Naive thymus-derived CD4-positive, alpha-beta T cell (primary cell): ENCODE results near the gene XYLT1. TPM values are rescaled to one million over a fixed set of nuclear protein-coding genes. Genes with fewer than 3 reads are reported as not detected.

Experiments
- ATAC-seq: fragments of 150-1000 bp; cut with Tn5 transposase; 2 replicates; pipeline ENCODE4 v1.10.0; 2021; ENCODE audit warnings: mild to moderate bottlenecking, moderate library complexity
- CTCF ChIA-PET: fragments of 350-600 bp; sonication (Branson Sonifier 250); formaldehyde crosslinking; loops from one replicate; lab custom pipeline; 2021; ENCODE audit warnings: antibody characterized with exemption; lab: Charles Lee
- POLR2A ChIA-PET: fragments of 350-600 bp; sonication (Branson Sonifier 250); formaldehyde crosslinking; loops from one replicate; lab custom pipeline; 2021; ENCODE audit warnings: antibody characterized with exemption, inconsistent platforms; lab: Charles Lee
- DNase-seq, 9 donors: peaks; one replicate each; pipeline versions ENCODE4 v3.0.0 to v3.0.0-alpha.2; 2020 to 2022; ENCODE audit warnings: mixed read lengths in 1 of 9
- H3K27ac ChIP-seq: one replicate; pipeline ENCODE4 v1.7.0; 2013; ENCODE audit warnings: mild to moderate bottlenecking, low read depth, low read length, moderate library complexity
- H3K27me3 ChIP-seq, 2 donors: one replicate each; pipeline ENCODE4 v1.7.0; 2013; ENCODE audit warnings: low read length in 2 of 2, mild to moderate bottlenecking in 2 of 2, moderate library complexity in 2 of 2; ENCODE audit not compliant: control insufficient read depth in 2 of 2, insufficient read depth in 2 of 2
- H3K36me3 ChIP-seq, 3 experiments: 1 replicate in 2 of 3; 2 replicates in 1 of 3; pipeline ENCODE4 v1.7.0; 2013; ENCODE audit warnings: low read length in 3 of 3, mild to moderate bottlenecking in 3 of 3, moderate library complexity in 1 of 3; ENCODE audit not compliant: insufficient read depth in 3 of 3, control insufficient read depth in 2 of 3
- H3K4me1 ChIP-seq, 2 donors: one replicate each; pipeline ENCODE4 v1.7.0; 2013; ENCODE audit warnings: low read length in 2 of 2, mild to moderate bottlenecking in 2 of 2, moderate library complexity in 1 of 2; ENCODE audit not compliant: control insufficient read depth in 2 of 2, insufficient read depth in 2 of 2
- H3K4me3 ChIP-seq: 2 replicates; pipeline ENCODE4 v1.7.0; 2013; ENCODE audit warnings: mild to moderate bottlenecking, low read length
- H3K9me3 ChIP-seq, 3 experiments: 1 replicate in 2 of 3; 2 replicates in 1 of 3; pipeline ENCODE4 v1.7.0; 2013; ENCODE audit warnings: low read length in 3 of 3; ENCODE audit not compliant: control insufficient read depth in 2 of 3
- H3K27ac Mint-ChIP-seq, 9 donors: one replicate each; pipeline ENCODE4 v1.8.0; 2020 to 2022; ENCODE audit warnings: mixed read lengths in 9 of 9, mild to moderate bottlenecking in 8 of 9, moderate library complexity in 5 of 9, inconsistent platforms in 2 of 9
- H3K27me3 Mint-ChIP-seq, 5 donors: one replicate each; pipeline ENCODE4 v1.8.0; 2021 to 2022; ENCODE audit warnings: mixed read lengths in 5 of 5, mild to moderate bottlenecking in 1 of 5
- H3K36me3 Mint-ChIP-seq, 5 donors: one replicate each; pipeline ENCODE4 v1.8.0; 2020 to 2022; ENCODE audit warnings: mixed read lengths in 5 of 5, mild to moderate bottlenecking in 3 of 5, inconsistent platforms in 1 of 5
- H3K4me1 Mint-ChIP-seq, 7 donors: one replicate each; pipeline ENCODE4 v1.8.0; 2020 to 2022; ENCODE audit warnings: mixed read lengths in 7 of 7, mild to moderate bottlenecking in 3 of 7, inconsistent platforms in 1 of 7
- H3K4me3 Mint-ChIP-seq, 10 donors: one replicate each; pipeline ENCODE4 v1.8.0; 2020 to 2022; ENCODE audit warnings: mild to moderate bottlenecking in 10 of 10, mixed read lengths in 10 of 10, moderate library complexity in 6 of 10, inconsistent platforms in 2 of 10
- H3K9me3 Mint-ChIP-seq, 11 donors: one replicate each; pipeline ENCODE4 v1.8.0; 2020 to 2022; ENCODE audit warnings: mixed read lengths in 11 of 11, mild to moderate bottlenecking in 4 of 11, inconsistent platforms in 1 of 11, moderate library complexity in 1 of 11
- intact Hi-C, 2 donors: fragments of 100-400 bp; cut with micrococcal nuclease; formaldehyde crosslinking; loops; one replicate each; pipeline ENCODE4 v1.15.1; 2023
- polyA plus RNA-seq, 2 donors: library from polyadenylated mRNA; unstranded; fragments of 300-500 nt; fragmentation: Illumina TruSeq; gene quantifications; one replicate each; pipeline ENCODE4 v1.2.3, GENCODE V29; 2021
- total RNA-seq, 6 experiments: library from RNA in 5 of 6; stranded (reverse) in 5 of 6; gene quantifications; 1 replicate in 5 of 6; 2 replicates in 1 of 6; pipeline ENCODE4 v1.2.3 and lab custom pipeline; 2021 to 2026

XYLT1 gene
- total and polyA plus RNA-seq, 7 experiments from 2014 or later, result 1.9 to 50.4 (median 37.9) TPM

DNA sequence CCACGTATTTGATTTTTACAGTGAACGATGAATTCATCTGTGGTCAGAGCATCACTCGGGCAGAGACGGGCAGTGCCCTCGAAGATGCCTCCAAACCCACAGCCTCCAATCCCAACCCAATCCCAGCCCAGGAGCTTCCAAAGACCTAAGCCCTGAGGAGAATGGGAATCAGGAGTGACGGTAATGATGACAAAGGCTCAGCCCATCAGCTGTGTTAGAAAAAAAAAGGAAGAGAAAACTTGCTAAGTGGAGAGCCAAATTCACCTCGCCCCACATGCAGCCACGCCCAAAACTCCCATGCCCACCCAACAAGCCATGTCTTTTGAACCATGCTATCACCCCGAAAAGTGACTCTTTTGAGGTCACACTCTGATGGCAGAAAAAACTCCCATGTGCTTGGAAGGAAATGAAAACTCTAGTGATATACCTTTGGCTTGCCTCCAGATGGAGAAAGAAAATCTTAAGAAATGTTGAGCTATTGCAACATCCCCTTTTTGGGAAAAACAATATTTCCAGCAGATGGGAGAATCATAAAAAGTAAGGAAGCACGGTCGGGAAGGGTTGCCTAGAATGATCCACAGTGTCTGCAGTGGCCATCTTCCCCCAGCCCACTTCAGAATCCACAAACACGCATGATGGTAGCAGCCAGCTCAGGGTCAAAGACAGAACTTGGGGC lies 37.7 kb downstream of the XYLT1 start:
- no peaks in the 10 kb centered on the region for H3K27me3 ChIP-seq
- H3K27me3 Mint-ChIP-seq, result no peaks in the 10 kb centered on the region
- ChIA-PET POLR2A (no interaction called here), CTCF (interaction anchor here (1.0 kb wide), 1 partner anchor 100 kb away, joined by 3 read pairs; no protein-coding TSS in a partner anchor)
- no peak overlapping the region for H3K4me3 ChIP-seq
- peak overlapping the region in 1 of 9 donors; percentile 14 for H3K27ac Mint-ChIP-seq
- H3K9me3 Mint-ChIP-seq, result no peaks in the 10 kb centered on the region
- peaks cover 13 to 49% (median 29%) of the 10 kb centered on the region in 7 donors for H3K4me1 Mint-ChIP-seq
- intact Hi-C loops, result no loop called here
- H3K4me1 ChIP-seq, result peaks cover under 1 to 2% of the 10 kb centered on the region in 2 donors
- peaks cover 3 to 44% (median 17%) of the 10 kb centered on the region in 5 donors for H3K36me3 Mint-ChIP-seq
- H3K36me3 ChIP-seq, result no peaks in the 10 kb centered on the region
- DNase-seq (no peak), ATAC-seq (no peak)
- H3K9me3 ChIP-seq, result no peaks in the 10 kb centered on the region
- no peak overlapping the region for H3K27ac ChIP-seq
- H3K4me3 Mint-ChIP-seq, result no peak overlapping the region

DNA sequence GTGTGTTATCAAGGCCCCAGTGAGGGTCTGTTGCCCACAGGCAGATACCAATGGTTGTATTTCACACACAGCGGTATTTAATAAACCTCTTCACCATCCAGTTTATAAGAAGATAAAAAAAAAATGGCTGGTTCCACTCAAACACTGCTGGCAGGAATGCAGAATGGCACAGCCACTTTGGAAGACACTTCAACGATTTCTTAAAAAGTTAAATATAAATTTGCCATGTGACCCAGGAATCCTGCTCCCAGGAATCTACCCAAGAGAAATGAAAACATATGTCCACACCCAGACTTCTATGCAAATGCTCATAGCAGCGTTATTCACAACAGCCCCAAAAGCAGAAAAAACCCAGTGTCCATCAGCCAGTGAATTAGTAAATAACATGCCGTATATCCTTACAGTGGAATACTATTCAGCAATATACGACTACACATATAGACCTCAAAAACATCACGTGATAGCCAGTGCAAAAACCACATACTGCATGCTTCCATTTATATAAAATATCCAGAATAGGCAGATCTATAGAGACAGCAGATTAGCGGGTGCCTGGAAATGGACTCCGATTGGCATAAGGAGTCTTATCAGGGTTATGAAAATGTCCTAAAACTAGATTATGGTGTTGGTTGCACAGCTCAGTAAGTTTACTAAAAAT lies 38.7 kb downstream of the XYLT1 start:
- ChIA-PET CTCF (no interaction called here), POLR2A (no interaction called here)
- intact Hi-C loops, result no loop called here
- ATAC-seq, result no peak
- peaks cover 6 to 41% (median 24%) of the 10 kb centered on the region in 7 donors for H3K4me1 Mint-ChIP-seq
- no peaks in the 10 kb centered on the region for H3K27me3 Mint-ChIP-seq
- no peaks in the 10 kb centered on the region for H3K9me3 Mint-ChIP-seq
- Histone ChIP-seq H3K36me3 (no peaks in the 10 kb centered on the region), H3K27me3 (no peaks in the 10 kb centered on the region), H3K9me3 (no peaks in the 10 kb centered on the region), H3K4me1 (peaks cover 0 to 2% of the 10 kb centered on the region in 2 donors), H3K4me3 (no peak overlapping the region), H3K27ac (no peak overlapping the region)
- no peak for DNase-seq
- no peak overlapping the region for H3K4me3 Mint-ChIP-seq
- H3K27ac Mint-ChIP-seq, result peak overlapping the region in 2 of 9 donors; percentile 55 to 58
- peaks cover 3 to 40% (median 17%) of the 10 kb centered on the region in 5 donors for H3K36me3 Mint-ChIP-seq

DNA sequence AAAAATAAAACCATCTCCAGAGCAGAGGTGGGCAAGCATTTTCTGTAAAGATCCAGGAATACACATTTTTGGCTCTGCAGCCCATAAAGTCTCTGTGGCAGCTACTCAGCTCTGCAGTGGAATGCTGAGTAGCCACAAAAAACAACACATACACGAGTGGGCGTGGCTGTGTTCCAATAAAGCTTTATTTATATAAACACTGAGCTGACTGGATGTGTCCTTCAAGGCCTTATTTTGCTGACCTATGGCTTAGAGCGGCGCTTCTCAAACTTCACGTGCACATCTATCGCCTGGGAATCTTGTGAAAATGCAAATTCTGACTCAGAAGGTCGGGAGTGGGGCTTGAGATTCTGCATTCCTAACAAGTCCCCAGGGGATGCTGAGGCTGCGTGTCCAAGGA lies 39.7 kb downstream of the XYLT1 start:
- intact Hi-C loops, result no loop called here
- H3K27ac ChIP-seq, result no peak overlapping the region
- no peak overlapping the region for H3K27ac Mint-ChIP-seq
- DNase-seq (no peak), ATAC-seq (no peak)
- H3K36me3 Mint-ChIP-seq, result peaks cover 7 to 40% (median 22%) of the 10 kb centered on the region in 5 donors
- no peaks in the 10 kb centered on the region for H3K36me3 ChIP-seq
- no peaks in the 10 kb centered on the region for H3K9me3 Mint-ChIP-seq
- POLR2A ChIA-PET, result no interaction called here
- CTCF ChIA-PET, result interaction anchor here (0.5 kb wide), 1 partner anchor 140 kb away, joined by 3 read pairs; no protein-coding TSS in a partner anchor
- no peak overlapping the region for H3K4me3 Mint-ChIP-seq
- peaks cover 0 to 2% of the 10 kb centered on the region in 2 donors for H3K4me1 ChIP-seq
- no peaks in the 10 kb centered on the region for H3K9me3 ChIP-seq
- H3K27me3 ChIP-seq, result no peaks in the 10 kb centered on the region
- H3K27me3 Mint-ChIP-seq, result no peaks in the 10 kb centered on the region
- H3K4me1 Mint-ChIP-seq, result peaks cover 9 to 36% (median 29%) of the 10 kb centered on the region in 7 donors
- H3K4me3 ChIP-seq, result no peak overlapping the region

DNA sequence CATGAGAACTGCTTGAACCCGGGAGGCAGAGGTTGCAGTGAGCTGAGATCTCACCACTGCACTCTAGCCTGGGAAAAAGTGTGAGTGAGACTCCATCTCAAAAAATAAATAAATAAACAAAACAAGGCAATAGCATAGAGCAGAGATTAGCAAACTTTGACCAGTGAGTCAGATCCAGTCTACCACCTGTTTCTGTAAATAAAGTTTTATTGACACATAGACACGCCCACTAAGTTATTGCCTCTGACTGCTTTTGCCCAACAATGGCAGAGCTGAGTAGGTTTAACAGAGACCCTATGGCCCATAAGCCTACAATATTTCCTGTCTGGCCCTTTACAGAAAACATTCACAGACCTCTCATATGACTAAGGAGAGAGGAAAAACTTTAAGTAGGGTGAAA lies 44.3 kb downstream of the XYLT1 start:
- POLR2A ChIA-PET, result no interaction called here
- Histone ChIP-seq H3K4me3 (no peak overlapping the region), H3K36me3 (no peaks in the 10 kb centered on the region), H3K27me3 (no peaks in the 10 kb centered on the region), H3K4me1 (no peaks in the 10 kb centered on the region), H3K9me3 (no peaks in the 10 kb centered on the region), H3K27ac (no peak overlapping the region)
- Mint-ChIP-seq H3K4me1 (peaks cover 15 to 42% (median 27%) of the 10 kb centered on the region in 7 donors), H3K36me3 (peaks cover 4 to 40% (median 19%) of the 10 kb centered on the region in 5 donors), H3K9me3 (no peaks in the 10 kb centered on the region), H3K27me3 (no peaks in the 10 kb centered on the region), H3K27ac (peak overlapping the region in 2 of 9 donors; percentile 22 to 35), H3K4me3 (no peak overlapping the region)
- ATAC-seq (no peak), DNase-seq (no peak)
- CTCF ChIA-PET, result no interaction called here
- intact Hi-C loops, result no loop called here

DNA sequence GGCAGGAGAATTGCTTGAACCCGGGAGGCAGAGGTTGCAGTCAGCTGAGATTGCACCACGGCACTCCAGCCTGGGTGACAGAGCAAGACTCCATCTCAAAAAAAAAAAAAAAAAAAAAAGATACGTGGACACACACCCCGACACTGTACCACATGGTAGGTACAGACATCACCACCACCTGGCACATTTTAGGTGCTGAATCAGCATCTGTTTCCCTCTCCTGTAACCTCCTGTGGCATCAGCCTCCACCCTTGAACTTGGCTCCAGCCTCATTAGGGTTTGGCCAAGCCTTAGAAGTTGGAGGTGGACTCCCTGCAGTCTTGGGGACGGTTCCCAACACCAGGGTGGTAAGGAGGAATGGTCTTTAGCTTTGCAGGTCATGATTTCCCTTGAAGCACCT lies 46.0 kb downstream of the XYLT1 start:
- H3K4me3 ChIP-seq, result no peak overlapping the region
- ChIA-PET CTCF (no interaction called here), POLR2A (no interaction called here)
- H3K36me3 ChIP-seq, result no peaks in the 10 kb centered on the region
- no peaks in the 10 kb centered on the region for H3K9me3 ChIP-seq
- no peaks in the 10 kb centered on the region for H3K27me3 ChIP-seq
- Mint-ChIP-seq H3K4me1 (peaks cover 15 to 38% (median 29%) of the 10 kb centered on the region in 7 donors), H3K9me3 (peaks cover 0 to 2% (median 0%) of the 10 kb centered on the region in 11 donors), H3K36me3 (peaks cover 4 to 39% (median 15%) of the 10 kb centered on the region in 5 donors), H3K4me3 (no peak overlapping the region), H3K27ac (peak overlapping the region in 1 of 9 donors; percentile 27), H3K27me3 (no peaks in the 10 kb centered on the region)
- ATAC-seq (no peak), DNase-seq (no peak)
- intact Hi-C loops, result no loop called here
- no peaks in the 10 kb centered on the region for H3K4me1 ChIP-seq
- no peak overlapping the region for H3K27ac ChIP-seq

DNA sequence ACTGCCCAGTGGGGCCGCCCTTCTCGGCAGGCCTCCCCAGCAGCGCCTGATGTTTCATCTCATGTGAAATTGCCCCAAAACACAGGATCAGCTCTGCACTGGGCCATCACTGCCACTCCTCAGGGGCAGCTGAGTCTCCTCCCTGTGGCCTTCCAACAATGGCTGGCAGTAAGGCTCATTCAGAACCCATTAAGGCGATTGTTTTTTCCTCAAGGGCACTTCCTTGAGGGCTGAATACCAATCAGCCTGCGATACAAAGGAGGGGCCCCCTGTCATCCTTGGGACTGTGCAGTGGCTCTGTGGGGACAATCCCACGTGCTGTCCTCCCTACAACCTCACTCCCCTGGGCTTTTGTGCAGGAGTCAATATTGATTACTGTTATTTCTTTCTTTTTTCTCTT lies 47.5 kb downstream of the XYLT1 start:
- Mint-ChIP-seq H3K36me3 (peaks cover 4 to 36% (median 9%) of the 10 kb centered on the region in 5 donors), H3K4me1 (peaks cover 15 to 40% (median 29%) of the 10 kb centered on the region in 7 donors), H3K4me3 (no peak overlapping the region), H3K27me3 (no peaks in the 10 kb centered on the region), H3K27ac (peak overlapping the region in 4 of 9 donors; percentile 18 to 46 (median 38)), H3K9me3 (peaks cover 0 to 2% (median 0%) of the 10 kb centered on the region in 11 donors)
- CTCF ChIA-PET, result no interaction called here
- DNase-seq (no peak), ATAC-seq (no peak)
- no peaks in the 10 kb centered on the region for H3K4me1 ChIP-seq
- H3K4me3 ChIP-seq, result no peak overlapping the region
- intact Hi-C loops, result no loop called here
- H3K9me3 ChIP-seq, result no peaks in the 10 kb centered on the region
- H3K27ac ChIP-seq, result no peak overlapping the region
- H3K36me3 ChIP-seq, result no peaks in the 10 kb centered on the region
- no peaks in the 10 kb centered on the region for H3K27me3 ChIP-seq
- POLR2A ChIA-PET, result no interaction called here
